Measurements from ENCODE around the gene SP140. TPM values are rescaled to one million over a fixed set of nuclear protein-coding genes. Genes with fewer than 3 reads are reported as not detected.

SP140 gene
- total and polyA plus RNA-seq, 9 of the 15 experiments (the other 6 are each of a cell fraction or from before 2014, with no cell fraction given), result 0.04 to 1.1 (median 0.57) TPM; not detected in 1

DNA sequence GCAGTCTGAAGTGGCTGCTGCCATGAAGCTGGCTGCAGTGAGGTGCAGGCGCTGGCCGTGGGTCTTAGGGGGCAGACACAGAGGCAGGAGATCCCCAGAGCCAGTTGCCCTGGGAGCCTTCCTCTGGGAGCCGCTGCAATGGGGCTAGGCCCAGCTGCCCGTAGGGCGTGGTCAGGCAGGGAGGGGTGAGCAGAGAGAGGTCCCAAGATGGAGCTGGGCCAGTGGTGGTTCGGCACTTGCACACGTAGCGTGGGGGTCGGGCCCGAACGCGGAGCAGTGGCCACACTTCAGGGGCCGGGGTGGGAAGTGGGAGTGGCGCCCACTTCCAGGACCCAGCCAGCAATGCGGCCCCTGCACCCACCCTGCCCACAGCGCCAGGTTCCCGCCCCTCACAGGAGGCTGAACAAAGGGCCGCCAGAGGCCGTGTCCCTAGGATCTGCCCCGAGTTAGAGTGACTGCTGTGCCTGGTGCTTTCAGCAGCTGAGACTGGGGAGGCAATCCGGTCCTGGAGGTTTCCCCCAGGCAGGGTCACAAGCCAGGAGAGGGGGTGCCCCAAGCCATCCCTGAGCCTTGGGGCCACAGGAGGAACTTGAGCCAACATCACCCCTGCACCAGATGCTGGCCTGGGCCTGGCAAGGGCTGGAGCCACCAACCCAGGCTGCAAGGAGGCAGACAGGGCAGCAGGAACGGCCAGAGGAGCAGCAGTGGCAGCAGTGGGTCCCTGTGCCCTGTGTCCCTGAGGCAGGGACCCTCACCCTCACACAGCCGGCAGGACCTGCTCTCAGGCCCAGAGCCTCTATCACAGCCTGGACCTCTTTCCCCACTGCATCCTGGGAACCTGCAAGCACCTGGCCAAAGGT lies 80.1 kb downstream of the SP140 start:
- H2AFZ ChIP-seq (ENCODE audit: low read depth, low read length), result no peak overlapping the region; the same call in 1 of the 2 replicates
- H3K27me3 ChIP-seq (ENCODE audit: control insufficient read depth in 2 of 2, insufficient read depth in 2 of 2, low read length in 2 of 2), result peaks cover 0 to 14% of the 10 kb centered on the region in 2 experiments; a peak in 1 of 5 replicates
- DNase-seq (ENCODE audit: extremely low read depth in 1 of 4, low spot score in 3 of 4) (no peak), FAIRE-seq (no peak), ATAC-seq (peak; percentile 67)
- no peaks in the 10 kb centered on the region for H3K36me3 ChIP-seq (ENCODE audit: control insufficient read depth, insufficient read depth, low read length)
- no peak overlapping the region for H3K27ac ChIP-seq (ENCODE audit: extremely low read depth, low read depth, low read length)
- WGBS (ENCODE audit: insufficient coverage, low coverage, missing lambda C conversion rate), result 4% methylated on average over 10 of the region's 23 CpGs
- H3K9me3 ChIP-seq (replicated peaks; ENCODE audit: control insufficient read depth, insufficient read depth, low read depth, low read length), result no peaks in the 10 kb centered on the region
- intact Hi-C loops (cut with micrococcal nuclease), result no loop called here
- no peaks in the 10 kb centered on the region for H3K79me2 ChIP-seq (ENCODE audit: control insufficient read depth, insufficient read depth, low read length)
- H3K4me2 ChIP-seq (ENCODE audit: insufficient read depth, low read length), result peak overlapping the region; percentile 8; the same call in 1 of the 2 replicates
- H3K9me1 ChIP-seq (ENCODE audit: control insufficient read depth, insufficient read depth, low read length), result no peaks in the 10 kb centered on the region
- ChIA-PET POLR2A (no interaction called here), CTCF (ENCODE audit: low intra/inter-chr PET ratio) (no interaction called here)
- no peak overlapping the region for H3K4me3 ChIP-seq
- H3K4me1 ChIP-seq (replicated peaks in 1 of 2; ENCODE audit: control insufficient read depth in 2 of 2, insufficient read depth in 2 of 2, low read length in 2 of 2), result peaks cover 0 to 8% of the 10 kb centered on the region in 2 experiments; a peak in 2 of 5 replicates
- H3K9ac ChIP-seq (ENCODE audit: insufficient read depth in 1 of 2, low read depth in 2 of 2, low read length in 2 of 2), result no peak overlapping the region; a peak in 1 of 4 replicates
- no peaks in the 10 kb centered on the region for H4K20me1 ChIP-seq (replicated peaks; ENCODE audit: control insufficient read depth, insufficient read depth, low read length)
- BruUV-seq (replicated peaks), result no TSS peak
- in situ Hi-C loops (cut with MboI), result no loop called here
- no peak for TF ChIP-seq NFIX (CRISPR knock-in tag; IDR thresholded peaks at IDR 0.05; ENCODE audit: low read depth)
- TF ChIP-seq NR2F6 (CRISPR knock-in tag; IDR thresholded peaks at IDR 0.05), result no peak
- TF ChIP-seq SIN3A (IDR thresholded peaks at IDR 0.05; ENCODE audit: borderline replicate concordance in 2 of 2, control insufficient read depth in 1 of 2, low read depth in 2 of 2, low read length in 2 of 2), result no peak
- TF ChIP-seq, protein P1, sequence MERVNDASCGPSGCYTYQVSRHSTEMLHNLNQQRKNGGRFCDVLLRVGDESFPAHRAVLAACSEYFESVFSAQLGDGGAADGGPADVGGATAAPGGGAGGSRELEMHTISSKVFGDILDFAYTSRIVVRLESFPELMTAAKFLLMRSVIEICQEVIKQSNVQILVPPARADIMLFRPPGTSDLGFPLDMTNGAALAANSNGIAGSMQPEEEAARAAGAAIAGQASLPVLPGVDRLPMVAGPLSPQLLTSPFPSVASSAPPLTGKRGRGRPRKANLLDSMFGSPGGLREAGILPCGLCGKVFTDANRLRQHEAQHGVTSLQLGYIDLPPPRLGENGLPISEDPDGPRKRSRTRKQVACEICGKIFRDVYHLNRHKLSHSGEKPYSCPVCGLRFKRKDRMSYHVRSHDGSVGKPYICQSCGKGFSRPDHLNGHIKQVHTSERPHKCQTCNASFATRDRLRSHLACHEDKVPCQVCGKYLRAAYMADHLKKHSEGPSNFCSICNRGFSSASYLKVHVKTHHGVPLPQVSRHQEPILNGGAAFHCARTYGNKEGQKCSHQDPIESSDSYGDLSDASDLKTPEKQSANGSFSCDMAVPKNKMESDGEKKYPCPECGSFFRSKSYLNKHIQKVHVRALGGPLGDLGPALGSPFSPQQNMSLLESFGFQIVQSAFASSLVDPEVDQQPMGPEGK (CRISPR knock-in tag; IDR thresholded peaks at IDR 0.05; ENCODE audit: borderline replicate concordance), result no peak
- no peak for TF ChIP-seq RHOXF2B (CRISPR knock-in tag; conservative IDR thresholded peaks at IDR 0.05)
- no peak for TF ChIP-seq PCBP2 (IDR thresholded peaks at IDR 0.05; ENCODE audit: low read depth, low read length, poor library complexity, severe bottlenecking)
- TF ChIP-seq ZNF316 (IDR thresholded peaks at IDR 0.05), result no peak
